ENCODE measurements around the gene EXOC4.
"Not testable (repeated sequence)": the region's sequence is repeated elsewhere in the genome, so short reads cannot be mapped to it uniquely, and the experiment has no call there.

The EXOC4 gene

DNA sequence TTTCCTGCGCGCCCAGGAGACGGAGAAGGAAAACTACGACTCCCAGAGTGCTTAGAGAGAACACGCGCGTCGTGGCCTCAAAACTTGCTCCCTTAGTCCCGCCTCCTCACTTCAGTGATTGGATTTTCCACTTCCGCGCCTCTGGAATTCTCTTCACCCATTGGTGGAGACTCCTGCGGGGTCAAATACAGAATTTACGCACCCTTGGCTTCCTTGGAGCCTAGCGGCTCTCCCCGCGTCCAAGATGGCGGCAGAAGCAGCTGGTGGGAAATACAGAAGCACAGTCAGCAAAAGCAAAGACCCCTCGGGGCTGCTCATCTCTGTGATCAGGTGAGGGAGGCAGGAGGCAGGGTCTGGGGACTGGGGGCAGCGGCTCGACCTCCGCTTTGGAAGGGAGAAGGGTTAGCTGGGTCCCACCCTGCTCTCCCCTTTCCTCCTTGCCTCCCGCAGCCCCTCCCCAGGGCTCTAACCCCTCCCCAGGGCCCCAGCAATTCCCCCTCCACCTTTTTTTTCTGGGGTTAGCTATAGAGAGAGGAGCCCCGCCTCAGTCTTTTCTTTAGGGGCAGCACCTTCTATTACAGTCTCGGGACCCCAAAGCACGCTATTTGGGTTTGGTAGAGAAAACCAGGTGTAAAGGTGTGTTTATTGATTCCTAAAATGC lies at the start of gene EXOC4:
Gene EXOC4 (plus strand): TSS at position 221 of the 661 bp plus-strand sequence.
- DNase-seq, result peak; percentile 17 to 98 (median 92)

DNA sequence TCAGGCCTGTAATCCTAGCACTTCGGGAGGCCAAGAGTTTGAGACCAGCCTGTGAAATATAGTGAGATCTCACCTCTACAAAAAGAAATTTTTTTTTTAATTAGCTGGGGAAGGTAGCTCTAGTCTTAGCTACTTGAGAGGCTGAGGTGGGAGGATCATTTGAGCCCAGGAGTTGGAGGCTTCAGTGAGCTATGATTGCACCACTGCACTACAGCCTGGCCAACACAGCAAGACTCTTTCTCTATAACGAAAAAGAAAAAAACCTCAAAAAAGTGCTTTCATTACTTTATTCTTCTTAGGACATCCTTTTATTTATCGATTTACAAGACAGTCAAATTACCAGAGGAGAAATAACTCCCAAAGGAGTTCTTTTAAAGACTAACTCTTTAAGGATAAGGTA lies 49.4 kb upstream of the EXOC4 start:
- DNase-seq, result no peak

DNA sequence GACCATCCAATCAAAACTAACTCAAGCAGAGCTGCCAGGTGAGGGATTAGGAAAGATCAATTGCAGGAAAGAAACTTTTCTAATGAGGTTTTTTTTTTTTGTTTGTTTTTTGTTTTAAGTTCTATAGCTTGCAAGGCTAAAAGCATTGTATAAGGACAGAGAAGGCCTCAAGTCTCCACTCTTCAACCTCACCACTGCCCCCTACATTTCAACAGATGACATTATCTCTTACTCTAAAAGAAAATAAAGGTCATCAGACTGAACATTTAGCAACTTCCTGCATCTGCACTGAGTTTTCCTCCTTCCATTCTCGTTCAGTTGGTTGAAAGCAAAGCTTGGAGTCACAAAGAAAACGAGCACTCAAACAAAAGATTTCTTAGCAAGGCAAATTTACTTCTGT lies 45.2 kb upstream of the EXOC4 start:
- no peak for DNase-seq

DNA sequence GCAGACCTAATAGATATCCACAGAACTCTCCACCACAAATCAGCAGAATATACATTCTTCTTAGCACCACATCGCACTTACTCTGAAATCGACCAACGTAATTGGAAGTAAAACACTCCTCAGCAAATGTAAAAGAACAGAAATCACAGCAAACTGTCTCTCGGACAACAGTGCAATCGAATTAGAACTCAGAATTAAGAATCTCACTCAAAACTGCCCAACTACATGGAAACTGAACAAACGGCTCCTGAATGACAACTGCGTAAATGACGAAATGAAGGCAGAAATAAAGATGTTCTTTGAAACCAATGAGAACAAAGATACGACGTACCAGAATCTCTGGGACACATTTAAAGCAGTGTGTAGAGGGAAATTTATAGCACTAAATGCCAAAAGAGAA lies 42.1 kb upstream of the EXOC4 start:
- DNase-seq, result not testable (repeated sequence)

DNA sequence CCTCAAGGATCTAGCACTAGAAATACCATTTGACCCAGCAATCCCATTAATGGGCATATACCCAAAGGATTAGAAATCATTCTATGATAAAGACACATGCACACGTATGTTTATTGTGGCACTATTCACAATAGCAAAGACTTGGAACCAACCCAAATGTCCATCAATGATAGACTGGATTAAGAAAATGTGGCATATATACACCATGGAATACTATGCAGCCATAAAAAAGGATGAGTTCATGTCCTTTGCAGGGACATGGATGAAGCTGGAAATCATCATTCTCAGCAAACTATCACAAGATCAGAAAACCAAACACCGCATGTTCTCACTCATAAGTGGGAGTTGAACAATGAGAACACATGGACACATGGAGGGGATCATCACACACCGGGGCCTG lies 39.1 kb upstream of the EXOC4 start:
- DNase-seq, result not testable (repeated sequence)

DNA sequence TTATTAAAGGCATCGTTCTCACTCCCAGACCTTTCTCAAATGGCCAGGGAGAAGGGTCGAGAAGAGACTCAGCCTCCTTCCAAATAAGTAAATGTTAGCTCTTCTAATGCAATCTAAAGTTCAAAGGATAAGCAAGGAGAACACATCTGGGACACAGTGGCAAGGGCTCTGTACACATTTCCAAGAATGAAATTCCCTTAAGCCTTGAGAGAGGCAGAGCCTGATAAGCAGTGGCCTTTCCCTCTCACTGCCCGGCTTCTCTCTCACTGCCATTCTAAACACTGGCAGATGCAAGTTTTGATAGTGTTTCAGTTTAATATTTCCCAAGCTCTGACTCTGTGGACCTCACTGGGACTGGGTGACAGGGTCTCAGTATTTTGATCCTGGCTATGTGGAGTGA lies 35.1 kb upstream of the EXOC4 start:
- no peak for DNase-seq

DNA sequence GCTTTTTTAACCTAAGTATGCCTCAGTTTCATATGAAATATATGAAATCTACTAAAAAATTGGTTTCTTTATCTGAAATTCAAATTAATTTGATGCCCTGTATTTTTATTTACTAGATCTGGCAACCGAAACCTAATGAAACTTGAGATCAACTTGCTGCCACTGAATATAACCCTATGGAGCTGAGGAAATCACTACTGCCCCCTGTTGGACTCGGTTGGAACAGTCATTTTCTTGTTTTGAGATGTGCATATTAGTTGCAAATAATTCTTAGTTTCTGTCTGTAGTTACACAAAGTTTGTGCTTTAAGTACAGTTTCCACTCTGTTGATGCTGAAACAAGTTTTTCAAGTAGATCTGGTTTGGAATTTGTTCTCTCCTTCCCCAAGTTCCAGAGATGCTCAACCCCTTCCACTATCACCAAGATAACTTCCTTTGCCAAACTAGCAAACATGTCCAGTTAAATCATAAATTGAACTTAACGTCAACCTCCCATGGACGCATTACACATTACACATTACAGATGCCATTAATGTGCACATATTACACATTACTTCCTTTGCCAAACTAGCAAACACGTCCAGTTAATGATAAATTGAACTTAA lies 22.2 kb upstream of the EXOC4 start:
- peak in 16 of 56 donors; percentile 0 to 79 (median 8) for DNase-seq

DNA sequence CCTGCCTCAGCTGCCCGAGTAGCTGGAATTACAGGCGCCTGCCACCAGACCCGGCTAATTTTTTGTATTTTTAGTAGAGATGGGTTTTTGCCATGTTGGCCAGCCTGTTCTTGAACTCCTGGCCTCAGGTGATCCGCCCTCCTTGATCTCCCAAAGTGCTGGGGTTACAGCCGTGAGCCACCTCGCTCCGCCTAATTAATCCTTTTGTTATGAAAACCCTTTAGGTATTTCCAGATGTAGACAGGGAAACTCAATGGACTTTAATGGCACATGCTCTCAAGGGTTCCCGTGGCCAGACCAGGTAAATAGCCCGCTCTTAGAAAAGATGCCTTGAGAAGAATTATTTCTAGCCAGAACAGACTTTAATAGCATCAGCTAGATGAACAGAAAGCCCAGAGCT lies 19.7 kb upstream of the EXOC4 start:
- no peak for DNase-seq

DNA sequence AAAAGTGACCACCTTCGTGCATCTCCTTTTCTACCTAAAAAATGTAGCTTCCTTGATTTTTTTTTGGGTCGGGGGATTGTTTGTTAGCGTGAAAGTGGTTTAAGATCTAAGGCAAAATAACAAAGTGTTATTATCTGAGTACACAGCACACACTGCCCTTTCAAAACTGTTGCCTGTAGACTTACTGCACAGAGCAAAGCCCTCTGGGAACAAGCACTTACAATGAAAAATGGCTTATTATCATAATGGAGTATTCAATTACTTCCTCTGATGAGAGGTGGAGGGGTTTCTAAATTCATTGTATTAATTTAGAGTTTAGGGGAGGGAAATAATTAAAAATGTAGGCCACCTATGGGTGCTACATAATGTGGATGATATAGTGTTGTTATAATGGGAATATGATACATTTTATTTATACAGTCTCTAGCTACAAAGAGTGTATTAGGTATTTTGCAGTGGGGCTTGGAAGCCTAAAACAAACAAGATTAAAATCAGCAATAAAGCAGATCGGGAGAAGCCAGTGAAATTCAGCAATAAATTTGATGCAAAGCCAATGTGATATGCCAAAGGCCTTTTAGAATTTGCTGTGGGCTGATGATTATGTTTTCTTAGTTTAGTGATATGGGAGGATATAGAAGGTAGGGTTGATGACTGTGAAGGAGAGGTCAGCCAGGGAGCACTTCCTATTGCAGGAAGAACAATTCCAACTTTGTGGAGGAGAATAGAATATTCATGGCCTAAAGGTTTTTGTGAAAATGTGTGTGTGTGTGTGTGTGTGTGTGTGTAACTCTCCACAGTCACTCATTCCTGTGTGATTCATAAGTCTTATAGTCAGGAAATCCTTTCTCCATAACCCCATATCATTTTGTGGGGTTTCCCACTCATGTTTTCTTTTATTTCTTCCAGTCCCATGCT lies 17.7 kb upstream of the EXOC4 start:
- no peak for DNase-seq

DNA sequence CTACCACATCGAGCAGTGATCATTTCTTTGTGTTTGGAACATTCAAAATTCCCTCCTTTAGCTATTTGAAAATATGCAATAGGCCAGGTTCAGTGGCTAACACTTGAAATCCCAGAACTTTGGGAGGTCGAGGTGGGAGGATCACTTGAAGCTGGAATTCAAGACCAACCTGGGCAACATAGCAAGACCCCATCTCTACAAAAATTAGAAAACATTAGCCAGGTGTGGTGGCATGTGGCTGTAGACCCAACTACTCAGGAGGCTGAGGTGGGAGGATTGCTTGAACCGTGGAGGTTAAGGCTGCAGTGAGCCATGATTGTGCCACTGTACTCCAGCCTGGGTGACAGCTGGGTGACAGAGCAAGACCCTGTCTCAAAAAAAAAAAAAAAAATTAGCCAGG lies 15.3 kb upstream of the EXOC4 start:
- DNase-seq, result no peak

DNA sequence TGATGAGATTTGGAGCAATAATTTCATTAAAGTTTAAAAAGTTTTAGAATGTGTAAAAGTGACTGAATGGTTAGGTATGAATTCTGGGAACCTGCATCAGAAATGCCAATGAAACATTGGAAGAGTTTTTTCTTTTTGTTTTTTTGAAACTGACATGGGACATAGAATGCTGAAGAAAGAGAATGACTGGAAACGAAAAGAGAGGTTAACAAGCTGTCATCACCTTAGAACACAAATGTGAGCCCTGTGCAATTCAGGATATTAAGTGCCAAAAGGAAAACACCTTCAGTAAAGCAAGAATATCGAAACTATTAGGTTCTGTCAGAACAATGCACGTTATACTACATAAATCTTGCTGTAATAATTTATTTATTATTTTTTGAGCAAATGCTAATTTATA lies 12.6 kb upstream of the EXOC4 start:
- no peak for DNase-seq

DNA sequence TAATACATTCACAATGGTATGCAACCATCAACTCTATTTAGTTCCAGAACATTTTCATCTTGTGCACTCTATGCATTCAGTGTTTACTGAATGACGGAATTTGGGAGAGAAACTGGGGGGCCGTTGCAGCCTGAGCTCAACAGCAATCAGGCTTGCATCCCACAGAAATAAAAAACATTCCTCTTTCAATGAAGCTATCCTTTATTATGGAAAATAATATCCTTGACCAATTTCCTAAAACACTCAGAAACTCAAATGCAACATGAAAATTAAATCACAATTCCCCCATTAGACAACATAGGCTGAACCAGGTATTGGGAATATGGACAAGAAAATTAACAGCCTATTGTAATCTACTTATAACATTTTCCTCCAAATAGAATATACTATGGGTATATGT lies 6.3 kb upstream of the EXOC4 start:
- no peak for DNase-seq

DNA sequence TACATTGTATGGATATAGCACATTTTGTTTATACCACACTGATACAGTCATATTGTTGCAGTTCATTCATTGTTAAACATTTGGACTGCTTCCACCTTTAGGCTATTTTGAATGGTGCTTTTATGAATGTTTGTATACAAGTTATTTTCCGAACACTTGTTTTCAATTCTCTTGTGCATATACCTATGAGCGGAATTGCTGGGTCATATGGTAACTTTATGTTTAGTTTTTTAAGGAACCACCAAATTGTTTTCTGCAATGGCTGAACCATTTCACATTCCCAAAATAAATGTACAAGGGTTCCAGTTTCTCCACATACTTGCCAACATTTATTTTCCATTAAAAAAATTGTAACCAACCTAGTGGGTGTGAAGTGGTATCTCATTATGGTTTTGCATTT lies 4.0 kb upstream of the EXOC4 start:
- no peak for DNase-seq

DNA sequence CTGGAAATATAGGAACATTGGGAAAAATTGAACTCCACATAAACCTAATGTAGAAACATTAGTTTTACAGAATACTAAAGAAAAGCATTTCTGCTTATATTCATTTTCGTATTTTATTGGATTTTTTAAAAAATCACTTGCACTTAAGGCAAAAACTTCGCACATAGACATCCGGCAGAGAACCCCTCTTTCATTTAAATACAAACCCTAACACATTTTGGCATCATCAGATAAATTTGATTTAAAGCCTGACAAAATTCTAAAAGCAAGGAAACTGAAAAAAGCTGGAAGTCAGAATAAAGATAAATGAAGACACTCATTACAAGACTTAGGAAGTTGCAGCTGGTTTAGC lies 396 bp upstream of the EXOC4 start:
- no peak for DNase-seq

DNA sequence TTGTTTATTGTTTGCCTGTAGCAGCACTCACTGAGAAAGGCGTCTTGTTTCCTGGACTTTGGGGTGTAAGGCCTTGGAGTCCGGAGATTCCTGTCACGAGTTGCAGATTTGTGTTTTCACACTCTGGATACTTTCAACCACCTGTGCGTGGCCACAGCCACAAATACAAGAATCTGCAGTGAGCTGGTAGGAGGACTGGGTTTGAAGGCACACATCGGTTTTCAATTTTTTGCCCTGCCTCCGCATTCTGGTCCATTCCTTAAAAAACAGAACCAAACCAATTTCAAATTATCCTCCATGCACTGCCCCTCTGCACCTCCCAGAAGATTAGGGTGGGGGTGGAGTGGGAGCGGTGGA lies 619 bp downstream of the EXOC4 start:
- DNase-seq, result peak in 8 of 56 donors; percentile 4 to 27 (median 12)

DNA sequence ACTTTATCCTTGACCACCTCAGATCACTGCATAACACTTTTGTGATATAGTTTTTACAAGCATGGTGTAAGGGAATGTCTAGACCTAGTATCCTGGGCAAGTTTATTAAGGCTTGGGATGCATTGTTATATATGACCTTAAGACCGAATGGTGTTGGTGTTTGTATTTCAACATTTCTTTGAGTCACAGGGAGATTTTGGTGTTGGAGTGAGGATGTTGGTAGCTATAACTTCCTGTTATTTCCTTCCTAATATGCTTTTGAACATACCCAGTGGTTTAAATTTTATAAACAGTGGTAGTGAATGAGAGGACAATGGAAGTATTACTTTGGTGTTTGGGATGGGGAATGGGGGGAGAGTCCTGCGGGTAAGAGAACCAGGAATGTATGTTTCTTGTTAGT lies 2.6 kb downstream of the EXOC4 start:
- DNase-seq, result no peak

DNA sequence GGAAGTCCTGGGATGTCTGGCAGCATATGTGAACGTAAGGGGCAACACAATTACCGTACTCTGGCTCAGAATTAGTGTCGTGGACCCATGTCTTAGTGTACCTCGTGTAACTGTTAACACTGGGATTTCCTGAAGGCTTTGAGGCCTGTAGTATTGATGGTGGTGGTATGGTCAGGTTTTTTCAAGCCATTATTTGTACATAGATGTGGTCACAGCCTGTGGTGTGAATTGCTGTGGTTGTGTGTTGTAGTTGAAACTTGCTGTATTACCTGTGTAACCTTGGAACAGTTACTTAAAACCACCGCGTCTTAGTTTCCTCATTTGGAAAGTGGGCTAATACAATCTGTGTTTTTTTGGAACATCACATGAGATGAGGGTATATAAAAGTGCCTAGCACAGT lies 5.3 kb downstream of the EXOC4 start:
- DNase-seq, result no peak

DNA sequence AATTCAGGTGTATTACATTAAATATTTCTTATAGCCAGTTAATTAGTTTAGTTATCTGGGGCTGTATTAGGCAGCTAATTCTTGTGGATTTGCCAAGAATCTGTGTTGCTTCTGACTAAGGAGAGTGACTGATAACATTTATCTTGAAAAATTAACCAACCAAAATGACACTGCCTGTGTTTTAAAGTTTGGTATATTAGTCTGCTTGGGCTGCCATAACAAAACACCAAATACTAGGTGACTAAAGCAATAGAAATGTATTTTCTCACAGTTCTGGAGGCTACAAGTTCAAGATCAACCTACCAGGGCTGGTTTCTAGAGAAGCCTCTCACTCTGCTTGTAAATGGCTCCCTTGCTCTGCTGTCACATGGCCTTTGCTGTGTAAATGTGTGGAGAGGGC lies 12.9 kb downstream of the EXOC4 start:
- no peak for DNase-seq

DNA sequence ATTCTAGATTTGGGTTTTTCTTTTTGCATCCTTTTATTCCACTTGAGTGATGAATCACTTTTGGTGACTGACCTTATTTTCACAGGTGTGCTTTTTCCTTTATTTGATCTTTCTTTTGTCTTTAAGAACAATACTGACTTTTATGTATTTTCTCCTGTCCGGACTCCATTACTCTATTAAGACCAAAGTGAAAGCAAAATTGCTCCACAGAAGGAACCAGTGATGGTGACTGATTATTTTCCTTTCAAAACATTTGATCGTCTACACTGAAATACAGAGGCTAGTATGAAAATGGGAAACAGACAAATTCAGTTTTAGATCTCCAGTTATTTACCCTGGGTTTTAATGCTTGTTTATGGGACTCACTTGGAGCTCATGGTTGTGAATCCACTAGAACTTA lies 15.5 kb downstream of the EXOC4 start:
- no peak for DNase-seq

DNA sequence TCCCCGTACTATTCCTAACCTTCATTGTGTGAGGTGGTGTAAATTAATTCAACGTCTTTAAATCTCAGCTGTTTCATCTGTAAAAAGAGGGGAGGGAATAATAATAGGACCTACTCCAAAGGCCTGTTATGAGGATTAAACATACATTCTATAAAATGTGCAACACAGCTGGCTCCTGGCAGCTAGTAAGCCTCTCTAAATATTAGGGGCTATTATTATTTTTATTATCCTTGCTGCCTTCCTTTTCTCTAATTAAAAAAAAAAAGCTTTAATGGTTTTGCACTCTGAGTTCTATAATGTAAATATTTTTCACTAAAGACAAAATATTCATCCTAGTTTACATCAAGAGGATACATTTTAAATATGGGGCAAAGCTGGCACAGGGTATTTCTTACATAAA lies 19.5 kb downstream of the EXOC4 start:
- no peak for DNase-seq

DNA sequence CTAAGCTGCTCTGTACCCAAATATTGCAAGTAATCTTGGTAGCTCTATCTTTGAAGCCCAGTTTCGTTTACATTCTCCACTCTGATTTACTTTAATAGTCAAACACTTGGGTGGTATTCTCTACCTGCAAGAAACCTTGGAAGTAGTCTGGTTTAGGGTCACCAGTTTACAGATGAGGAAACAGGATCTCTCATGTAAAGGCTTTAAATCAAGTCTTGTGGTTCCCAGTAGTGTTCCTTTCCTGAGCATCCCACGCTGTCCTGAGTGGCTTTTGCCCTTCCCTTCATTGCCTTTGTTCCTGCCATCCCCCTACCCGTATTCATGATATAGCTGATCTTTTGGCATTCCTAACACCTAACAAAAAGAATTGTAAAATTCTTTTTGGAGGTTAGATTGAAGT lies 20.3 kb downstream of the EXOC4 start:
- no peak for DNase-seq

DNA sequence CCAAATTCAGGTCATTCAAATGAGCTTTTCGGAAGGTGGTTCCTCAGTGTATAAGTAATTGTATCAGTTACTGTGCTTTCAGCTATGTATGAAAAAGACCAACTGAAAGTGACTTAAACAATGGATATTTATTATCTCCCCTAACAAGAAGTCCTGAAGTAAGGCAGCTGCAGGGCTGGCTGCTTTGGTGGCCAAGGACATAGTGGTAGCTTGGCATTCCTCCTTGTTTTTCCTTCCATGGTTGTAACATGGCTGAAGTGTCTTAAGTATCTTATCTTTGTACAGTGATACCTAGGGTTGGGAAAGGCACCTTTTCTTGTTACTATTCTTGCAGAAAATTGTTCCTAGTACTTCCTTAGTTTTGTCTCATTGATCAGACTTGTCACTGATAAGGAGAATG lies 21.4 kb downstream of the EXOC4 start:
- no peak for DNase-seq

DNA sequence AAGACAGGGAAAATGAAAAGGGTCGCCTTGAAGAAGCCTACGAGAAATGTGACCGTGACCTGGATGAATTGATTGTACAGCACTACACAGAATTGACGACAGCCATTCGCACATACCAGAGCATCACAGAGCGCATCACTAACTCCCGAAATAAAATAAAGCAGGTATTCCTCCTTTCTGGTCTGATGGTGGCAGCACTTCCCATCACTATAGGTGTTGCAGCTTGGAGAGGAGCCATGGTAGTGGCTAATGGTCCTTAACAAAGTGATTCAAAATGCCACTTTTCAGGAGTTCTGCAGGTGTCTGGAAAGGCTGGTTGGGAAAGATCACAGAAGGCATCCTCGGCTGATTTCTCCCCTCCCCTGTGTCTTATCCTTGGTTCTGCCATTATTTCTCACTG lies 22.1 kb downstream of the EXOC4 start:
- no peak for DNase-seq
